Epithelial cell of esophagus (primary cell): ENCODE measurements around the gene EHMT1.
A peak's percentile ranks its signal among the peaks of the same experiment; 100 is the strongest.

Source experiments
- DNase-seq: peaks from one replicate; pipeline ENCODE4 v3.0.0; 2010; ENCODE audit warnings: low read depth
- H3K4me3 ChIP-seq: 2 replicates; pipeline ENCODE4 v1.5.1; 2011; ENCODE audit warnings: mild to moderate bottlenecking, low read length, control low read depth
- CTCF ChIP-seq: IDR thresholded peaks from 2 replicates; pipeline ENCODE4 v1.5.1; 2011; ENCODE audit warnings: low read depth, mild to moderate bottlenecking, low read length, control low read depth, inconsistent platforms; ENCODE audit not compliant: insufficient read depth; ENCODE audit errors: missing control alignments

EHMT1 gene

DNA sequence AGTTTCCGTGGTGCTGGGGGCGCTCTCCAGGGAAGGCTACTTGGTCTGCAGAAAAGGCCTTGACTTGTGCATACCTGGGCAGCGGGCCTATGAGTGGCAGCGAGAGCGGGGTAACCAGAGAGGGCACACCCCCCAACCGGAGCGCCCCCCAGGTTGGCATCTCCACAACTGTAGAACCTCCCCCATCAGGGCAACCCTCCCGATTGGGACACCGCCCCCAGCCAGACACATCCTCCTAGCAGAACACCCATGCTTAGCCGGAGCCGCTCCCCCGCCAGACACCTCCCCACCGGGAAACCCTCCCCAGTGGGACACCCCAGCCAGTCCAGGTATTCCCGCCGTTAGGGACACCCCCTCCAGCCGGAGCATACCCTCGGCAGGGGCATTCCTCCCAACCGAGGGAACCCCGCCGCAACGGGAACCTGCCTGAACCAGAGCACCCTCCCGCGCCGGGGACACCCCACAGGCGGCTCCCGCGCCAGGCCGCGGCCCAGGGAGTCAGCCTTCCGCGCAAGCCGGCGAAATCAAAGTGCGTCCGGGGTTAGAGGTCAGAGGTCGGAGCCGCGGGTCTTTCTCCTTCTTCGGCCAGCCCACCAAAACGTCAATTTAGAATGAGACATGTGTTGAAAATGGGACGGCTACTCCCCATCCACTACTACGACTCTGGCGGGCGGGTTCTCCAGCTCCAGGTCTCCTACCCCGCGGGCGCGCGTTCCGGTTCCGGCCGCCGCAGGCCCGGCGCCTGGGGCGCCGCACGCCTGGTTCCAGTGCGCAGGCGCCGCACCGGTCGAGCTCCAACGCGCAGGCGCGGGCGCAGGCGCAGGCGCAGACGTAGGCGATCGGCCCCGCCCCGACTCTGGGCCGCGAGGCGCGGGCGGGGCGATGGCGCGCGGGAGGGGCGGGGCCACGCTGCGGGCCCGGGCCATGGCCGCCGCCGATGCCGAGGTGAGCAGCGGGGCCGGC lies at the start of gene EHMT1:
Gene EHMT1 (plus strand): TSS at position 901 of the 963 bp plus-strand sequence. CDS start 24 bp downstream, at position 925.
- peak; percentile 77 for DNase-seq
- no peak for TF ChIP-seq CTCF
- peak within 1 kb of the TSS; percentile 80 for H3K4me3 ChIP-seq

GRCh38 chr9:137569609-137570203 lies 49.1 kb upstream of the EHMT1 start:
- no peak overlapping the region for H3K4me3 ChIP-seq
- TF ChIP-seq CTCF = no peak
- DNase-seq = no peak

DNA sequence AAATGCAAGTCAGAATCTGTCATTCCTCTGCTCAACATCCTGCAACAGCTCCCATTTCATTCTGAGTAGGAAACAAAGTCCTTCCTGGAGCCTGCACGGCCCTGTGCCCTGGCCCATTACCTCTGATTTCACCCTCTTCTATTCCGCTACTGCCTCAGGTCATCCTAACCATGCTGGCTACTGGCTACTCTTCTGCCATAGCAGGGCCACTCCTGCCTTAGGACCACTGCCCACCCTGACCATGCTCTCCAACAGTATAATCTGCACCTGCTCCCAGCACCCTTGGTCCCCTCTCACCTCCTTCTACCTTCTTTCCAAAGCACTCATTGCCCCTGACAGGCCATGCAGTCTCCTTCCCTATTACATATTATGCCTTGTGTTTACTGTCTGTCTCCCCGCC lies 48.2 kb upstream of the EHMT1 start:
- DNase-seq = no peak
- TF ChIP-seq CTCF = no peak
- H3K4me3 ChIP-seq = no peak overlapping the region

- DNase-seq = no peak
- TF ChIP-seq CTCF = no peak
- no peak overlapping the region for H3K4me3 ChIP-seq
Measured at GRCh38 chr9:137574192-137574591, 44.6 kb upstream of the EHMT1 start.

DNA sequence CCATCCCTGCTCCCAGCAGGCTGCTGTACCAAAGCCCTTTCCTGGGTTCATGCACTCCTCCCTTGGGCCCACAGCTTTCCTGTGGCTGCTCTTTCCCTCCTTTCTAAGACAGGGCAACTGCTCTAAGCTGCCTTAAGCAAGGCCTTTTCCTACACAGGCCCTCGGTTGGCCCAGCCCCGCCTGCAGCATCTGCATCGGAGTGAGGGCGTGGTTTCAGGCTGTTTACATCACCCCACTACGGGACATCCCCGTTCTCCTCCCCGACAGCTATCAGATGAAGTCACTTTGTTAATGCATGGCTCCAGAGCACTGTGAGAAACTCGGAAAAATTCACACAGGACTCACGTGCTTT lies 43.5 kb upstream of the EHMT1 start:
- DNase-seq = no peak
- no peak for TF ChIP-seq CTCF
- H3K4me3 ChIP-seq = no peak overlapping the region

DNA sequence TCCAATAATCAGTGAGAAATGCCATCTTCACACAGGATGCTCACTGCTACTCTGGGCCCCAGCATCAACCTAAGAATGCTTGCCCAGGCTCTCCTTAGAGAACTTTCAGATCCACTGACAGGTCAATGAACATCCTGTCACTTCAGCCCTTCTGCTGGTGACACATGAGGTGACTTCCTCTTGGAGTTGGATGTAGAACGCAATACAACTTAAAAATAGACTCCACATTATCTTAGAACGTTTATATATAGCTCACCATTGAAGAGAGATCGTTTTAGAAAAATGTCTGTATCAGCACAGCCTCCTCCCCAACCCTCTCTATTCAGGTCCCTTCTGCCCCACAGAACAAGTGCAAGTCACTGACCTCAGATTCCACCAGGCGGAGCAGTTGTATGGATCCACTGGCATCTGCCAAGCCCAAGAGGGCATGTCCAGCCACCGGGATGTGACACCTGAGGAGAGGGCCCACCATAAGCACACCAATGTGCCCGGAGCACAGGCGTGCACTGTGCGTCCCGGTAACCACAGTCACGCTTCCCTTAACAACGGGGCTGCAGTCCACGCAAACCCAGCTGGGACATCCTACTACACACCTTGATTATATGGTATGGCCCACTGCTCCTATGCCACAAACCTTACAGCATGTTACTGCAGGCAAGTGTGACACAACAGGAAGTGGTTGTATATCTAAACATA lies 42.9 kb upstream of the EHMT1 start:
- no peak overlapping the region for H3K4me3 ChIP-seq
- no peak for TF ChIP-seq CTCF
- DNase-seq = peak; percentile 68
